Measurements from ENCODE around the gene ADAM17.

- TF ChIP-seq, protein P1, sequence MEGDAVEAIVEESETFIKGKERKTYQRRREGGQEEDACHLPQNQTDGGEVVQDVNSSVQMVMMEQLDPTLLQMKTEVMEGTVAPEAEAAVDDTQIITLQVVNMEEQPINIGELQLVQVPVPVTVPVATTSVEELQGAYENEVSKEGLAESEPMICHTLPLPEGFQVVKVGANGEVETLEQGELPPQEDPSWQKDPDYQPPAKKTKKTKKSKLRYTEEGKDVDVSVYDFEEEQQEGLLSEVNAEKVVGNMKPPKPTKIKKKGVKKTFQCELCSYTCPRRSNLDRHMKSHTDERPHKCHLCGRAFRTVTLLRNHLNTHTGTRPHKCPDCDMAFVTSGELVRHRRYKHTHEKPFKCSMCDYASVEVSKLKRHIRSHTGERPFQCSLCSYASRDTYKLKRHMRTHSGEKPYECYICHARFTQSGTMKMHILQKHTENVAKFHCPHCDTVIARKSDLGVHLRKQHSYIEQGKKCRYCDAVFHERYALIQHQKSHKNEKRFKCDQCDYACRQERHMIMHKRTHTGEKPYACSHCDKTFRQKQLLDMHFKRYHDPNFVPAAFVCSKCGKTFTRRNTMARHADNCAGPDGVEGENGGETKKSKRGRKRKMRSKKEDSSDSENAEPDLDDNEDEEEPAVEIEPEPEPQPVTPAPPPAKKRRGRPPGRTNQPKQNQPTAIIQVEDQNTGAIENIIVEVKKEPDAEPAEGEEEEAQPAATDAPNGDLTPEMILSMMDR (IDR thresholded peaks at IDR 0.05) = no peak
- TF ChIP-seq POLR2A (IDR thresholded peaks at IDR 0.05) = no peak
These were observed 95.1 kb downstream of the ADAM17 start for GRCh38 chr2:9460441-9461017.
